B cell (primary cell): Measurements from ENCODE around the gene PHTF2. TPM values are rescaled to one million over a fixed set of nuclear protein-coding genes. Genes with fewer than 3 reads are reported as not detected.

Experiments
- ATAC-seq: fragments of 200-7000 bp; cut with Tn5 transposase; one replicate; pipeline ENCODE4 v1.10.0; 2021; ENCODE audit warnings: low read depth, mild to moderate bottlenecking, moderate number of reproducible peaks, moderate library complexity
- CTCF ChIA-PET: fragments of 350-600 bp; sonication (Branson Sonifier 250); formaldehyde crosslinking; loops from one replicate; lab custom pipeline; 2021; ENCODE audit warnings: antibody characterized with exemption, inconsistent platforms; lab: Charles Lee
- POLR2A ChIA-PET: fragments of 350-600 bp; sonication (Branson Sonifier 250); formaldehyde crosslinking; loops from one replicate; lab custom pipeline; 2021; ENCODE audit warnings: antibody characterized with exemption; lab: Charles Lee
- DNase-seq: peaks from one replicate; pipeline ENCODE4 v3.0.0; 2013
- H2AFZ ChIP-seq: 2 replicates; pipeline ENCODE4 v1.6.1; 2012; ENCODE audit warnings: mild to moderate bottlenecking, low read depth, low read length; ENCODE audit not compliant: insufficient read depth, poor library complexity, severe bottlenecking
- H3K27ac ChIP-seq, 2 donors: 1 replicate in 1 of 2; 2 replicates in 1 of 2; pipeline ENCODE4 v1.5.1; 2012 to 2013; ENCODE audit warnings: low read length in 2 of 2, mild to moderate bottlenecking in 2 of 2, moderate library complexity in 1 of 2
- H3K27me3 ChIP-seq, 4 experiments: fragments of 200-600 bp in 1 of 4; sonication (generic) in 1 of 4; replicated peaks in 1 of 4; 1 replicate in 2 of 4; 2 replicates in 2 of 4; pipeline versions ENCODE4 v1.6.1 to v1.7.0; 2013 to 2016; ENCODE audit warnings: low read length in 3 of 4, mild to moderate bottlenecking in 2 of 4, mixed read lengths in 1 of 4, moderate library complexity in 1 of 4; ENCODE audit not compliant: insufficient read depth in 4 of 4, control insufficient read depth in 3 of 4; ENCODE audit errors: control extremely low read depth in 1 of 4
- H3K36me3 ChIP-seq, 2 experiments: replicated peaks in 1 of 2; 1 replicate in 1 of 2; 2 replicates in 1 of 2; pipeline versions ENCODE4 v1.6.1 to v1.7.1; 2013; ENCODE audit warnings: low read length in 1 of 2; ENCODE audit not compliant: insufficient read depth in 2 of 2, control insufficient read depth in 1 of 2; ENCODE audit errors: control extremely low read depth in 1 of 2, extremely low read depth in 1 of 2
- H3K4me1 ChIP-seq, 2 donors: fragments of 200-600 bp in 1 of 2; sonication (generic) in 1 of 2; 1 replicate in 1 of 2; 2 replicates in 1 of 2; pipeline versions ENCODE4 v1.5.1 to v1.6.1; 2013 to 2017; ENCODE audit warnings: low read length in 2 of 2; ENCODE audit not compliant: control insufficient read depth in 2 of 2, insufficient read depth in 2 of 2
- H3K4me2 ChIP-seq: replicated peaks from 2 replicates; pipeline ENCODE3; 2012; ENCODE audit warnings: mild to moderate bottlenecking, low read depth, low read length; ENCODE audit not compliant: poor library complexity, severe bottlenecking
- H3K4me3 ChIP-seq, 5 experiments: fragments of 200-600 bp in 1 of 5; sonication (generic) in 1 of 5; 1 replicate in 3 of 5; 2 replicates in 2 of 5; pipeline versions ENCODE4 v1.5.1 to v1.7.0; 2011 to 2016; ENCODE audit warnings: low read length in 4 of 5, mild to moderate bottlenecking in 4 of 5, low read depth in 2 of 5, control low read depth in 1 of 5, moderate library complexity in 1 of 5; ENCODE audit not compliant: insufficient read depth in 1 of 5; ENCODE audit errors: control extremely low read depth in 1 of 5, extremely low read depth in 1 of 5
- H3K79me2 ChIP-seq: fragments of 200-600 bp; sonication (generic); one replicate; pipeline ENCODE4 v1.6.0; 2016; ENCODE audit warnings: low read length; ENCODE audit not compliant: control insufficient read depth, insufficient read depth
- H3K9ac ChIP-seq: fragments of 200-600 bp; sonication (generic); 2 replicates; pipeline ENCODE4 v1.6.1; 2017; ENCODE audit warnings: mild to moderate bottlenecking, low read length, moderate library complexity
- H3K9me3 ChIP-seq, 3 donors: one replicate each; pipeline versions ENCODE4 v1.6.1 to v1.7.1; 2013; ENCODE audit warnings: low read length in 2 of 3; ENCODE audit not compliant: control insufficient read depth in 2 of 3, insufficient read depth in 1 of 3; ENCODE audit errors: control extremely low read depth in 1 of 3
- H4K20me1 ChIP-seq: 2 replicates; pipeline ENCODE4 v1.6.0; 2012; ENCODE audit warnings: mild to moderate bottlenecking, low read length; ENCODE audit not compliant: insufficient read depth, control insufficient read depth, poor library complexity, severe bottlenecking
- H3K27ac Mint-ChIP-seq: one replicate; pipeline ENCODE4 v1.8.0; 2021; ENCODE audit warnings: mixed read lengths
- H3K27me3 Mint-ChIP-seq: one replicate; pipeline ENCODE4 v1.8.0; 2021; ENCODE audit warnings: mixed read lengths
- H3K4me1 Mint-ChIP-seq: one replicate; pipeline ENCODE4 v1.8.0; 2021; ENCODE audit warnings: mixed read lengths
- H3K4me3 Mint-ChIP-seq: one replicate; pipeline ENCODE4 v1.8.0; 2021; ENCODE audit warnings: mixed read lengths
- H3K9me3 Mint-ChIP-seq: one replicate; pipeline ENCODE4 v1.8.0; 2022; ENCODE audit warnings: mixed read lengths; ENCODE audit not compliant: insufficient read depth
- EZH2 ChIP-seq: IDR thresholded peaks from 2 replicates; pipeline ENCODE4 v1.6.1; 2012; ENCODE audit warnings: borderline replicate concordance, low read depth, mild to moderate bottlenecking, moderate library complexity, low read length; ENCODE audit not compliant: insufficient read depth, poor library complexity, severe bottlenecking
- WGBS: methylation state at CpG from one replicate; pipeline ENCODE4 v1.1.5; 2013; ENCODE audit warnings: missing lambda C conversion rate; ENCODE audit not compliant: insufficient coverage; 5-methylcytosine and 5-hydroxymethylcytosine counted together
- intact Hi-C: fragments of 100-400 bp; cut with micrococcal nuclease; formaldehyde crosslinking; loops from one replicate; pipeline ENCODE4 v1.10.0; 2022
- polyA plus RNA-seq: library from polyadenylated mRNA; depleted of rRNA; stranded (reverse); fragments of >200 nt; gene quantifications from 2 replicates; pipeline ENCODE4 v1.2.3, GENCODE V29; 2012
- total RNA-seq, 2 donors: library from RNA; stranded (reverse); fragments of 120-200 nt in 1 of 2; gene quantifications; 1 replicate in 1 of 2; 2 replicates in 1 of 2; pipeline versions ENCODE4 v1.2.3 to v1.2.4, GENCODE V29; 2013 to 2022
- TF ChIP-seq, protein P1 (sequence below): fragments of 200-600 bp; IDR thresholded peaks from one replicate; pipeline ENCODE4 v1.8.0; 2022; ENCODE audit warnings: antibody characterized with exemption, mild to moderate bottlenecking

PHTF2 gene
- total and polyA plus RNA-seq, 2 donors (not counting 1 experiment from before 2014, with no cell fraction given) = 35.3 to 44.8 TPM

DNA sequence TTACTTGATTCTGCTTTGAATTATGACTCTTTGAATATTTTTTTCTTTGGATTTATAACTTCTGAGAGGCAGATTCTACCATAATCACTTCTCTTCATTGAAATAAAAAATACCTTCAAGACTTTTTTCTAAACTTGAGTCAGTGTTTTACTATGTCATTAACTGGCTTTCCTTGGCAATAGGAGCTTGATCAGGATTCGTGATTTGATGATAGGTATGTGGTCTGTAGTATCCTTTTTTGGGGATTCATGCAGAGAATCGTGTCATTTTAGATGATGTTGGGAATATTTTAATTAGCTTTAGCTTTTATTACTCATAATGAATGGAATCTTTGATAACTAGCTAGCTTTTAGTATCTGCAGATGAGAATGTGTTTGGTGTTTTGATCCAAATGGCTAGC lies 83.3 kb downstream of the PHTF2 start:
- H3K27me3 ChIP-seq = no peaks in the 10 kb centered on the region
- CTCF ChIA-PET = no interaction called here
- no peak overlapping the region for H3K4me3 Mint-ChIP-seq
- H3K4me2 ChIP-seq = no peak overlapping the region
- no peak for DNase-seq
- no peak overlapping the region for H3K27ac Mint-ChIP-seq
- no CpG with 5 or more reads among the region's 2 CpGs for WGBS
- no peaks in the 10 kb centered on the region for H3K9me3 ChIP-seq
- no peaks in the 10 kb centered on the region for H3K27me3 Mint-ChIP-seq
- POLR2A ChIA-PET = no interaction called here
- H3K4me1 Mint-ChIP-seq = peaks cover 47% of the 10 kb centered on the region
- H2AFZ ChIP-seq = no peak overlapping the region
- no peak for ATAC-seq
- H3K9ac ChIP-seq = no peak overlapping the region
- no peak for TF ChIP-seq EZH2
- TF ChIP-seq, protein P1, sequence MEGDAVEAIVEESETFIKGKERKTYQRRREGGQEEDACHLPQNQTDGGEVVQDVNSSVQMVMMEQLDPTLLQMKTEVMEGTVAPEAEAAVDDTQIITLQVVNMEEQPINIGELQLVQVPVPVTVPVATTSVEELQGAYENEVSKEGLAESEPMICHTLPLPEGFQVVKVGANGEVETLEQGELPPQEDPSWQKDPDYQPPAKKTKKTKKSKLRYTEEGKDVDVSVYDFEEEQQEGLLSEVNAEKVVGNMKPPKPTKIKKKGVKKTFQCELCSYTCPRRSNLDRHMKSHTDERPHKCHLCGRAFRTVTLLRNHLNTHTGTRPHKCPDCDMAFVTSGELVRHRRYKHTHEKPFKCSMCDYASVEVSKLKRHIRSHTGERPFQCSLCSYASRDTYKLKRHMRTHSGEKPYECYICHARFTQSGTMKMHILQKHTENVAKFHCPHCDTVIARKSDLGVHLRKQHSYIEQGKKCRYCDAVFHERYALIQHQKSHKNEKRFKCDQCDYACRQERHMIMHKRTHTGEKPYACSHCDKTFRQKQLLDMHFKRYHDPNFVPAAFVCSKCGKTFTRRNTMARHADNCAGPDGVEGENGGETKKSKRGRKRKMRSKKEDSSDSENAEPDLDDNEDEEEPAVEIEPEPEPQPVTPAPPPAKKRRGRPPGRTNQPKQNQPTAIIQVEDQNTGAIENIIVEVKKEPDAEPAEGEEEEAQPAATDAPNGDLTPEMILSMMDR = no peak
- H3K4me3 ChIP-seq = no peak overlapping the region
- peaks cover 0 to 2% of the 10 kb centered on the region in 2 donors for H3K4me1 ChIP-seq
- H4K20me1 ChIP-seq = peaks cover 55% of the 10 kb centered on the region
- no peaks in the 10 kb centered on the region for H3K9me3 Mint-ChIP-seq
- peaks cover 96% of the 10 kb centered on the region for H3K79me2 ChIP-seq
- H3K27ac ChIP-seq = no peak overlapping the region
- intact Hi-C loops = no loop called here
- H3K36me3 ChIP-seq = peaks cover 2 to 5% of the 10 kb centered on the region in 2 experiments

DNA sequence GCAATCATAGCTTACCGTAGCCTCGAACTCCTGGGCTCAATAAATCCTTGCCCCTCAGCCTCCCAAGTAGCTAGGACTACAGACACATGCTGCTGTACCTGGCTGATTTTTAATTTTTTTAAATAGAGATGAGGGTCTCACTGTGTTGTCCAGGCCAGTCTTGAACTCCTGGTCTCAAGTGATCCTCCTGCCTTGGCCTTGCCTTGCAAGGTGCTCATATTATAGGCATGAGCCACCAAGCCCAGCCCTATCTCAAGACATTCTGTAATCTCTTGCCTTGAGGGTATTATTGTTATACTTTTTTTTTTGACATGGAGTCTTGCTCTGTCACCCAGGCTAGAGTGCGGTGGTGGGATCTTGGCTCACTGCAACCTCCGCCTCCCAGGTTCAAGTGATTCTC lies 86.6 kb downstream of the PHTF2 start:
- Histone ChIP-seq H3K27ac (no peak overlapping the region), H3K4me1 (no peaks in the 10 kb centered on the region), H3K9ac (no peak overlapping the region), H3K36me3 (peaks cover 0 to 4% of the 10 kb centered on the region in 2 experiments), H3K4me3 (no peak overlapping the region), H3K9me3 (no peaks in the 10 kb centered on the region), H3K79me2 (peaks cover 89% of the 10 kb centered on the region), H3K4me2 (no peak overlapping the region), H3K27me3 (no peaks in the 10 kb centered on the region), H2AFZ (no peak overlapping the region), H4K20me1 (peaks cover 38% of the 10 kb centered on the region)
- TF ChIP-seq, protein P1 = no peak
- no peak for TF ChIP-seq EZH2
- H3K9me3 Mint-ChIP-seq = no peaks in the 10 kb centered on the region
- no peak overlapping the region for H3K27ac Mint-ChIP-seq
- intact Hi-C loops = no loop called here
- no peak overlapping the region for H3K4me3 Mint-ChIP-seq
- DNase-seq (no peak), ATAC-seq (no peak)
- POLR2A ChIA-PET = no interaction called here
- no CpG with 5 or more reads among the region's 4 CpGs for WGBS
- no peaks in the 10 kb centered on the region for H3K27me3 Mint-ChIP-seq
- peaks cover 50% of the 10 kb centered on the region for H3K4me1 Mint-ChIP-seq
- CTCF ChIA-PET = no interaction called here
